IPS-15b (cell line): ENCODE data around the gene NSD2.
"Not testable (repeated sequence)": the region's sequence is repeated elsewhere in the genome, so short reads cannot be mapped to it uniquely, and the experiment has no call there.

ENCODE experiments used
- H3K27me3 ChIP-seq: one replicate; pipeline ENCODE4 v1.6.1; 2013; ENCODE audit warnings: low read length; ENCODE audit not compliant: control insufficient read depth, insufficient read depth
- H3K36me3 ChIP-seq: one replicate; pipeline ENCODE4 v1.6.1; 2013; ENCODE audit warnings: low read length; ENCODE audit not compliant: control insufficient read depth, insufficient read depth
- H3K4me1 ChIP-seq: one replicate; pipeline ENCODE4 v1.6.1; 2013; ENCODE audit warnings: mild to moderate bottlenecking, low read length; ENCODE audit not compliant: control insufficient read depth, insufficient read depth
- H3K4me3 ChIP-seq: one replicate; pipeline ENCODE4 v1.5.1; 2013; ENCODE audit warnings: low read depth, low read length
- H3K9ac ChIP-seq: one replicate; pipeline ENCODE4 v1.6.1; 2013; ENCODE audit warnings: low read depth, mild to moderate bottlenecking, low read length
- H3K9me3 ChIP-seq: one replicate; pipeline ENCODE4 v1.6.1; 2013; ENCODE audit warnings: mild to moderate bottlenecking, low read length; ENCODE audit not compliant: control insufficient read depth, insufficient read depth

NSD2 gene

DNA sequence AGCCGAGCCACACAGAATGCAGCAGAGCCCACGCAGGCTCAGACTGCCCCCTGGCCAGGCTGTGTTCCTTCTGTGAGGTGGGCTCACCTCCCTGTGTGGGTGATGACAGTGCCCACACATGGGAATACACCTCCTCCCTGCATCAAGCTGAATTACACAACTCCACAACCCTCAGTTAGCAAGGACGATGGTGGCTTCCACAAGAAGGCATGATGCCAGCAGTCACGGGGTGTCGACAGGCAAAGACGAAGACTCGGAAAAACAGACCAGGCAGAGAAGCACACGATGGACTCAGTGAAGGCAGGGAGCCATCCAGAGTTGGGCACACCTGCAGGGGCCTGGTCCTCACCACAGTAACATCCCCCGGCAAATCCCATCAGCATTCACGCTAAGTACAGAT, 27.3 kb upstream of the NSD2 start:
- Histone ChIP-seq H3K9ac (no peak overlapping the region), H3K9me3 (no peaks in the 10 kb centered on the region), H3K27me3 (no peaks in the 10 kb centered on the region), H3K4me1 (no peaks in the 10 kb centered on the region), H3K36me3 (peaks cover 19% of the 10 kb centered on the region), H3K4me3 (no peak overlapping the region)

DNA sequence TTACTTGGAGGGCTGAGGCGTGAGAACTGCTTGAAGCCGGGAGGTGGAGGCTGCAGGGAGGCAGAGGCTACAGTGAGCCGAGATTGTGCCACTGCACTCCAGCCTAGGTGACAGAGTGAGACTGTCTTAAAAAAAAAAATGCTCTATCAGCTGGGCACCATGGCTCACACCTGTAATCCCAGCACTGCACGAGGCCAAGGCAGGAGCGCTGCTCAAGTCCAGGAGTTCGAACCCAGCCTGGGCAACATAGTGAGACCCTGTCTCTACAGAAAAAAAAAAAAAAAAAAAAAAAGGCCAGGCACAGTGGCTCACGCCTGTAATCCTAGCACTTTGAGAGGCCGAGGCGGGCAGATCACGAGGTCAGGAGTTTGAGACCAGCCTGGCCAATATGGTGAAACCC, 26.6 kb upstream of the NSD2 start:
- H3K36me3 ChIP-seq = peaks cover 14% of the 10 kb centered on the region
- H3K9ac ChIP-seq, H3K9me3 ChIP-seq, H3K4me1 ChIP-seq, H3K27me3 ChIP-seq, H3K4me3 ChIP-seq: not testable (repeated sequence)

DNA sequence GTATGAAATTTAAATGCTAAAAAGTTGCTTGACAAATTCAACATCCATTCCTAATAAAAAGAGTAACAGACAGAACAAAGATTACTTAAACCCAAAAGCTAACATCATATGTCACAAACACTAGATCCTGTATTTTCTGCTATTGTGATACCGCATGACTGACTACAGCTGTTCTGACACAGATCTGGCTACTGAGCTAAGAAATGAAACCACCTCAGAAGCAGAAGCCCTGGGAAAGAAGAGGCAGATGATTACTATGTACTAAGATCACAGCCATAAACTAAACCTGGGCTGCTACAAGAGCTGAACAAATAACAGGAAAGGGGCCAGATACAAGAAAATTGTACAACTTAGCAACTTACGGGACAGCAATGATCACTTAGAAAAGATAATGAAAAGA, 24.6 kb upstream of the NSD2 start:
- H3K36me3 ChIP-seq = peaks cover 10% of the 10 kb centered on the region

DNA sequence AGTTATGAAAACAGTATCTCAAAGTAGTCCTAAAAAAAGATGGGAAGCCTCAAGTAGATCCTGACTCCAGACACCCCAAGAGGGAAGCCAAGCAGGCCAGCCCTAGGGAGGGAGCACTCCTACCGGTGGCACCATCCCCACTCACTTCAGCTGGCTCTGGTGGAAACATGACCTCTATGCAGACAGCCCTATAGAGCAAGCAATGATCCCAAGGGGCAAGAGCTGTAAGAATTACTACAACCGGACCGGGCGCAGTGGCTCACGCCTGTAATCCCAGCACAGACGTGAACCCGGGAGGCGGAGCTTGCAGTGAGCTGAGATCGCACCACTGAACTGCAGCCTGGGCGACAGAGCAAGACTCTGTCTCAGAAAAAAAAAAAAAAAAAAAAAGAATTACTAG, 20.9 kb upstream of the NSD2 start:
- Histone ChIP-seq H3K4me3 (no peak overlapping the region), H3K36me3 (peaks cover 8% of the 10 kb centered on the region), H3K9ac (no peak overlapping the region), H3K4me1 (no peaks in the 10 kb centered on the region), H3K27me3 (peaks cover 3% of the 10 kb centered on the region), H3K9me3 (no peaks in the 10 kb centered on the region)

More for the DNA sequence above, 24.6 kb upstream of the NSD2 start:
- H3K4me3 ChIP-seq = no peak overlapping the region
- no peaks in the 10 kb centered on the region for H3K9me3 ChIP-seq
- no peaks in the 10 kb centered on the region for H3K27me3 ChIP-seq
- no peaks in the 10 kb centered on the region for H3K4me1 ChIP-seq
- H3K9ac ChIP-seq = no peak overlapping the region

DNA sequence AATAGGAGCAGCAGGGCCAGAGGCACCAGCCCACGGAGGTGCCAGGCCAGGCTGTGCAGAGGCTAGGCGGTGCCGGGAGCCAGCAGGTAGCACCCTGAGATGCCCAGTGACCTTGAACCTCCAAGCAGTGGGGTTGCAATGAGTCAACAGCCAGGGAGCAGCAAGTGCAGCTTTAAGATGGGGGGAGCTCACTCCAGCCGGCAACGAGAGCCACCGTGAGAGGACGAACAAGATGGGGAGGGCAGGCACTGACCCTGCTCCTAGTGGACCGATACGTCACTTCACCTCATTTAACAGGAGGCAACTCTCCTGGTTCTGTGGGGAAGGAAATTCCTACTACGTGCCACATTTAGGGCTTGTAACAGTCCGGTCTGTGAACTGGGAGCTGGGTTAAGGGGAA, 20.0 kb upstream of the NSD2 start:
- H3K4me1 ChIP-seq = no peaks in the 10 kb centered on the region
- H3K36me3 ChIP-seq = peaks cover 8% of the 10 kb centered on the region
- H3K9ac ChIP-seq = no peak overlapping the region
- H3K9me3 ChIP-seq = no peaks in the 10 kb centered on the region
- H3K4me3 ChIP-seq = no peak overlapping the region
- peaks cover 3% of the 10 kb centered on the region for H3K27me3 ChIP-seq

DNA sequence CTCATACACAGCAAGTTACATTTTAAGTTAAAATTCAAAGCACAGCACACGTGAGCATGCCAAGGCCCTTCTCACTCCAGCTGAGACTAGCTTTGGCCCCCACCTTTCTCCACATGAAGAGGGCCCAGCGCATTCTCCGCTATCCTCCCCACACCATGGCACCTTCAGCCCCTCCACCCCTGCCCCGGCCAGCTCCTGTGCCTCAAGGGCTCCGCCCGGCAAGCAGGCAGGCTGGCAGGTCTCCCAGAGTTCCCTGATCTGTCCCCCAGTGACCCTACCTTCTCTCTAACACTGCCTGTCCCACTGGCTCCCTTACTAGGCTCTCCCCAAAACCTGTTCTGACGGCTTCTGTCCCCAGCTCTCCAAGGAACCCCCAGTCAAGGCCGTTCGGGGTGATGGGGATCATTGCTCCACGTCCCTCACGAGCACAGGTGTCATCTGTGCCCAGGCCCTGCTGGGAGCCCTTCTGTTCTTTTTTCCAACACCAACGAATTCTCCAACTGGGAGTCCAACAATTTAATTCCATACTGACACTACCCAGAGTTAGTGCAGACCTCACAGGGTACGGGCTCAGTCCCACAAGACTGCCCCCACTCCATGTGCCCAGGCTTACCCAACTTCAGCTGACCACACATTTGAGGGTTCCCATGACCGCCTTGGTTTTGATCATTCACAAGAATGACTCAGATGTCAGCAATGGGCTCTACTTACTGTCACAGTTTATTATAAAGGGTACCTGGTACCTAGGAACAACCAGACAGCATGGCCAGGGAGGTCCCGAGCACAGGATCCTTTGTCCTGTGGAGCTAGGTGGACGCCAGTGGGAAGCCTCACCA, 19.4 kb upstream of the NSD2 start:
- Histone ChIP-seq H3K9ac (no peak overlapping the region), H3K4me1 (no peaks in the 10 kb centered on the region), H3K4me3 (no peak overlapping the region), H3K36me3 (peaks cover 8% of the 10 kb centered on the region), H3K27me3 (peaks cover 4% of the 10 kb centered on the region), H3K9me3 (no peaks in the 10 kb centered on the region)

DNA sequence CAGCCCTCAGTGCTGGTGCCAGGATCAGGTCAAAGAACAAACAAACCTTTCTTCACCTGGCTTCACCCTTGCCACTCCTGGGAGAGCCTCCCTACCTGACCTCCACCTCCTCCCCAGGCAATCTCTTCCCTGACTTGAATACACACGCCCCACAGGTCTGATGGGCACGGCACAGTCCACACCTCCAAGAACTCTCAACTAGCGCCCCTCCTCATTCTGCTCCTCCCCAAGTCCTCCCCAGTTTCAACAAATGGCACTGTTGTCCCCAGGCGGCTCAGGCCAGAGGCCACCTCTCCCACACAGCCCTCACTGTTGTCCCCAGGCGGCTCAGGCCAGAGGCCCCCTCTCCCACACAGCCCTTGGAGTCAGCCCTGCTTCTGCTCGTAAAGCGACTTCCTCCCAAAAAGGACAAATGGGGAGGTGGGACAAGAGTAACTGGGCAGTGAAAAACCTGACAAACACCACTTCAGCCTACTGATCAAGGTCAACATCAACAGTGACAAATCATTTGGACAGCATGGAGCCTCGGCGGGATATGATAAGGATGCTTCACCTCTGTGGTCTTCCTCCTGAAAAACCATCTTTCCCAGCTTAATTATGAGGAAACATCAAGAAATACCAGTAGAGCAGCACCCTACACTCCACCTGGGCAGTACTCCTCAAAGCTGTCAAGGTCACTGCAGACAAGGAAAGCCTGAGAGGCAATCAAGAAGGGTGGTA, 18.1 kb upstream of the NSD2 start:
- no peaks in the 10 kb centered on the region for H3K9me3 ChIP-seq
- peaks cover 5% of the 10 kb centered on the region for H3K36me3 ChIP-seq
- no peaks in the 10 kb centered on the region for H3K4me1 ChIP-seq
- no peak overlapping the region for H3K4me3 ChIP-seq
- H3K27me3 ChIP-seq = peaks cover 16% of the 10 kb centered on the region
- H3K9ac ChIP-seq = no peak overlapping the region

DNA sequence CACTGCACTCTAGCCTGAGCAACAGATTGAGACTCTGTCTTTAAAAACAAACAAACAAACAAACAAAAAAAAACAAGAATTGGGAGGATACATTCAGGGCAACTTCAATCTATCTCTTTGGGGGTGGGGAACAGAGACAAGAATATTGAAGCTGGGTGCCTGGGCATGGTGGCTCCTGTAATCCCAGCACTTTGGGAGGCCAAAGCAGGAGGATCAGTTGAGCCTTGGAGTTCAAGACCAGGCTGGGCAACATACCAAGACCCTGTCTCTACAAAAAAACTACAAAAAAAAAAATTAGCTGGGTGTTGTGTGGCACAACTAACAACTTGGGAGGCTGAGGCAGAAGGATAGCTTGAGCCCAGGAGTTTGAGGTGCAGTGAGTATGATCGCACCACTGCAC, 16.4 kb upstream of the NSD2 start:
- H3K27me3 ChIP-seq = peaks cover 33% of the 10 kb centered on the region
- peak overlapping the region; percentile 87 for H3K4me3 ChIP-seq
- no peak overlapping the region for H3K9ac ChIP-seq
- H3K9me3 ChIP-seq = no peaks in the 10 kb centered on the region
- no peaks in the 10 kb centered on the region for H3K4me1 ChIP-seq
- H3K36me3 ChIP-seq = peaks cover 5% of the 10 kb centered on the region

DNA sequence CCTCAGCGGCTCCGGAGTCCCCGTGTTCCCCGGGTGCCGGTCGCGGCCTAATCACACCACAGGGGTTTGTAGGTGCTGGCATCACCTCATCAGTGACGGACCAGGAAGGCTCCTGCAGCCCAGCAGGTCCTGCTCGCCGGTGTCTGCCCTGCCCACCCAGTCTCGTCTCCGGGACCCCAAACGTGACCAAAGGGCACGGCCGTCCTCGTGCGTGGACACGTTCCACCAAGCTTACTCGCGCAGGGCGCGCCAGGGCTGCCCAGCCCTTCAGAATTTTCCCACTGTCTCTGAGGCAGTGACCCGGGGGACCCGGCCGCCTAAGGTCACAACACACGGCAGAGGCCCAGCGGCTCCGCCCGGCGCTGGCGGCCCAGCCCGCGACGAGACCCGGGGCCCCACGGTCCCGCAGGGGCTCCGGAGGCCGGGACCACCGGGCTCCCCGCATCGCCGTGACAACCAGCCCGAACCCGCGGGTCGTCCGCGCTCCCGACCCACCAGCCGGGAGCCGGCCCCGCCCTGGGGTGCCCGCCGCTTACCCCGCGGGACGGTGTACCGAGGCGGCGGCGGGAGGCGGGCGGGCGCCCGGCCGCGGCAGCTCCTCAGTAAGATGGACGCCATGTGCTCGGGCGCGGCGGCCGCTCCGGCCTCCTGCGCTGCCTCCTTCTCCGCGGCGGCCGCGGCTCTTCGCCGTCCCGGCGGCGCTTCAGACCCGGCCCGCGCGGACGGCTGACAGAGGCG, 15.7 kb upstream of the NSD2 start:
- H3K9ac ChIP-seq = peak overlapping the region; percentile 60
- H3K4me3 ChIP-seq = peak overlapping the region; percentile 87
- H3K36me3 ChIP-seq = peaks cover 5% of the 10 kb centered on the region
- no peaks in the 10 kb centered on the region for H3K4me1 ChIP-seq
- H3K27me3 ChIP-seq = peaks cover 39% of the 10 kb centered on the region
- H3K9me3 ChIP-seq = no peaks in the 10 kb centered on the region

DNA sequence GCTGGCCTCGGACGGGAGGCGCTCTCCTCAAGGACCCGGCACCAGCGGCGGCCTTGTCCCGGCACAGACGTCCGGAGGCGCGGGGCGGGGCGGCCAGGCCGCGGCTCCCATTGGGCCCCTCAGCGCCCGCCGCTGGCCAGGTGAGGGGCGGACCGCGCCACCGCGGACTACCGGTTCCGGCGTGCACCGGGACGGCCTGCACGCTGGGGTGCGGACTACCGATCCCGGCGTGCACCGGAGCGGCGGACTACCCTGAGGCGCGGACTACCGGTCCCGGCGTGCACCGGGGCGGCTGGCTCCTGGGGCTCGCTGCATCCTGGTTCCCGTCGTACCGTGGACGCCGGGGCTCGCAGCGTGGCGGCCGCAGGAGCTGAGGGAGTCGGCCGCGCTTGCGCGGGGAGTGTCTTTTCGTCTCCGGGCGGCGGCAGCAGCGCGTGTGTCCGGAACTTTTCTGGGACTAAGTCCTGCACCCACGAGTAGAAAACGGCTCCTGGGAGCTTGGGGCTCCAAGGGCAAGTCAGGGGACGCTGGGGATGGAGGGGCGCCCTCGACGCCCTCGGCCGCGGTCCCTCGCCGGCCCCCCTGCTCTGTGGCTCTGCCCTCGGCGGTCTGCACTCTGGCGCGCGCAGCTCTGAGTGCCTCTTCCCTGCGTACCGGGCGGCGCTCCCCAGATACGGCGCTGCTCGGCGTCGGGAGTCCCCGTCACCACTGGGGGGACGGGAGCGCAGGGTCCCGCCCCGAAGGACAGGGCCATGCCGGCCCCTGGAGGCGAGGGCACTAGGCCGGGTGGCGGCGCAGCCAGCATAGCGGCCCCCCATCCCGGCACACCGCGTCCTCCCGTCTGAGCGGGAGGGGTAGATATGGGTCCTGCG, 14.9 kb upstream of the NSD2 start, which contains the start of gene LETM1:
TSS of gene LETM1 (minus strand) at position 86 of the 872 bp plus-strand sequence. CDS start 206 bp downstream, outside the sequence.
- Histone ChIP-seq H3K9ac (peak within 1 kb of the TSS; percentile 73), H3K36me3 (peaks cover 5% of the 10 kb centered on the region), H3K4me3 (peak within 1 kb of the TSS; percentile 87), H3K4me1 (no peaks in the 10 kb centered on the region), H3K27me3 (peaks cover 47% of the 10 kb centered on the region), H3K9me3 (no peaks in the 10 kb centered on the region)
